Activated CD8-positive, alpha-beta T cell treated with anti-CD3 and anti-CD28 coated beads, Interleukin-2, amount 10 ng/mL, durations not matched to agents 7 days and 5 days (primary cell): ENCODE measurements around the gene ETV7. TPM values are rescaled to one million over a fixed set of nuclear protein-coding genes. Genes with fewer than 3 reads are reported as not detected.

Experiments used
- ATAC-seq: fragments of 150-1000 bp; cut with Tn5 transposase; one replicate; pipeline ENCODE4 v1.10.0; 2021; ENCODE audit warnings: moderate library complexity
- CTCF ChIA-PET: fragments of 350-600 bp; sonication (Branson Sonifier 250); formaldehyde crosslinking; loops from one replicate; lab custom pipeline; 2021; ENCODE audit warnings: antibody characterized with exemption; lab: Charles Lee
- POLR2A ChIA-PET: fragments of 350-600 bp; sonication (Branson Sonifier 250); formaldehyde crosslinking; loops from one replicate; lab custom pipeline; 2021; ENCODE audit warnings: antibody characterized with exemption; lab: Charles Lee
- DNase-seq: peaks from one replicate; pipeline ENCODE4 v3.0.0-alpha.2; 2020
- H3K27ac Mint-ChIP-seq: one replicate; pipeline ENCODE4 v1.8.0; 2021; ENCODE audit warnings: mild to moderate bottlenecking, mixed read lengths
- H3K27me3 Mint-ChIP-seq: one replicate; pipeline ENCODE4 v1.8.0; 2021; ENCODE audit warnings: low read depth, mixed read lengths
- H3K36me3 Mint-ChIP-seq: one replicate; pipeline ENCODE4 v1.8.0; 2021; ENCODE audit warnings: low read depth, mixed read lengths
- H3K4me1 Mint-ChIP-seq: one replicate; pipeline ENCODE4 v1.8.0; 2021; ENCODE audit warnings: low read depth, mixed read lengths
- H3K4me3 Mint-ChIP-seq: one replicate; pipeline ENCODE4 v1.8.0; 2021; ENCODE audit warnings: mild to moderate bottlenecking, mixed read lengths
- H3K9me3 Mint-ChIP-seq: one replicate; pipeline ENCODE4 v1.8.0; 2022; ENCODE audit warnings: mixed read lengths; ENCODE audit not compliant: insufficient read depth
- total RNA-seq, 2 experiments: library from RNA; stranded (reverse); gene quantifications; one replicate each; pipeline ENCODE4 v1.2.3, GENCODE V29; 2021

Gene ETV7
- total RNA-seq, 2 experiments from 2014 or later = 3.5 to 4.6 TPM

GRCh38 chr6:36382976-36383375, 4.5 kb downstream of the ETV7 start:
- peaks cover 2% of the 10 kb centered on the region for H3K36me3 Mint-ChIP-seq
- no peak overlapping the region for H3K27ac Mint-ChIP-seq
- ChIA-PET POLR2A (interaction anchor here (0.6 kb wide), 1 partner anchor 986 kb away, joined by 4 read pairs; no protein-coding TSS in a partner anchor), CTCF (no interaction called here)
- ATAC-seq = no peak
- H3K27me3 Mint-ChIP-seq = peaks cover 11% of the 10 kb centered on the region
- no peaks in the 10 kb centered on the region for H3K9me3 Mint-ChIP-seq
- peaks cover 19% of the 10 kb centered on the region for H3K4me1 Mint-ChIP-seq
- H3K4me3 Mint-ChIP-seq = no peak overlapping the region
- no peak for DNase-seq

GRCh38 chr6:36381502-36382389, 5.7 kb downstream of the ETV7 start:
- no peaks in the 10 kb centered on the region for H3K9me3 Mint-ChIP-seq
- H3K4me1 Mint-ChIP-seq = peaks cover 10% of the 10 kb centered on the region
- ATAC-seq = no peak
- H3K36me3 Mint-ChIP-seq = peaks cover 2% of the 10 kb centered on the region
- no peak overlapping the region for H3K27ac Mint-ChIP-seq
- H3K27me3 Mint-ChIP-seq = peaks cover 7% of the 10 kb centered on the region
- no peak for DNase-seq
- no peak overlapping the region for H3K4me3 Mint-ChIP-seq
- ChIA-PET CTCF (interaction anchor here (0.5 to 1.4 kb wide), 2 partner anchors 41 to 377 kb away, joined by 3 read pairs; no protein-coding TSS in a partner anchor), POLR2A (no interaction called here)

GRCh38 chr6:36380166-36380565, 7.3 kb downstream of the ETV7 start:
- H3K4me3 Mint-ChIP-seq = no peak overlapping the region
- DNase-seq (no peak), ATAC-seq (no peak)
- CTCF ChIA-PET = interaction anchor here (0.9 kb wide), 1 partner anchor 39 kb away, joined by 5 read pairs; no protein-coding TSS in a partner anchor
- no peaks in the 10 kb centered on the region for H3K4me1 Mint-ChIP-seq
- peaks cover 2% of the 10 kb centered on the region for H3K36me3 Mint-ChIP-seq
- no peak overlapping the region for H3K27ac Mint-ChIP-seq
- no peaks in the 10 kb centered on the region for H3K9me3 Mint-ChIP-seq
- no peaks in the 10 kb centered on the region for H3K27me3 Mint-ChIP-seq
- POLR2A ChIA-PET = interaction anchor here (0.7 to 0.8 kb wide), 2 partner anchors 10 to 353 kb away, joined by 3 read pairs; no protein-coding TSS in a partner anchor

GRCh38 chr6:36378936-36379335, 8.5 kb downstream of the ETV7 start:
- POLR2A ChIA-PET = no interaction called here
- DNase-seq (no peak), ATAC-seq (no peak)
- H3K36me3 Mint-ChIP-seq = peaks cover 2% of the 10 kb centered on the region
- H3K4me1 Mint-ChIP-seq = no peaks in the 10 kb centered on the region
- no peaks in the 10 kb centered on the region for H3K27me3 Mint-ChIP-seq
- H3K4me3 Mint-ChIP-seq = no peak overlapping the region
- H3K27ac Mint-ChIP-seq = no peak overlapping the region
- H3K9me3 Mint-ChIP-seq = no peaks in the 10 kb centered on the region
- CTCF ChIA-PET = no interaction called here

GRCh38 chr6:36378243-36378920, 9.1 kb downstream of the ETV7 start:
- H3K27me3 Mint-ChIP-seq = no peaks in the 10 kb centered on the region
- no peak overlapping the region for H3K27ac Mint-ChIP-seq
- ChIA-PET POLR2A (no interaction called here), CTCF (interaction anchor here (1.4 kb wide), 1 partner anchor 37 kb away, joined by 5 read pairs; no protein-coding TSS in a partner anchor)
- ATAC-seq (no peak), DNase-seq (no peak)
- H3K4me3 Mint-ChIP-seq = no peak overlapping the region
- H3K4me1 Mint-ChIP-seq = no peaks in the 10 kb centered on the region
- H3K9me3 Mint-ChIP-seq = no peaks in the 10 kb centered on the region
- peaks cover 2% of the 10 kb centered on the region for H3K36me3 Mint-ChIP-seq

GRCh38 chr6:36377594-36377993, 9.9 kb downstream of the ETV7 start:
- ChIA-PET CTCF (interaction anchor here (1.4 kb wide), 1 partner anchor 36 kb away, joined by 5 read pairs; no protein-coding TSS in a partner anchor), POLR2A (no interaction called here)

GRCh38 chr6:36376742-36377141, 10.7 kb downstream of the ETV7 start:
- Mint-ChIP-seq H3K9me3 (no peaks in the 10 kb centered on the region), H3K4me3 (no peak overlapping the region), H3K36me3 (no peaks in the 10 kb centered on the region), H3K4me1 (no peaks in the 10 kb centered on the region), H3K27me3 (no peaks in the 10 kb centered on the region), H3K27ac (no peak overlapping the region)
- ATAC-seq = no peak
- CTCF ChIA-PET = interaction anchor here (1.4 kb wide), 1 partner anchor 35 kb away, joined by 5 read pairs; no protein-coding TSS in a partner anchor
- POLR2A ChIA-PET = no interaction called here
- no peak for DNase-seq

More at GRCh38 chr6:36377594-36377993, 9.9 kb downstream of the ETV7 start:
- H3K27me3 Mint-ChIP-seq = no peaks in the 10 kb centered on the region
- H3K36me3 Mint-ChIP-seq = peaks cover 2% of the 10 kb centered on the region
- H3K27ac Mint-ChIP-seq = no peak overlapping the region
- ATAC-seq = no peak
- H3K4me1 Mint-ChIP-seq = no peaks in the 10 kb centered on the region
- no peaks in the 10 kb centered on the region for H3K9me3 Mint-ChIP-seq
- DNase-seq = no peak
- no peak overlapping the region for H3K4me3 Mint-ChIP-seq

GRCh38 chr6:36376183-36376582, 11.3 kb downstream of the ETV7 start:
- Mint-ChIP-seq H3K27me3 (no peaks in the 10 kb centered on the region), H3K9me3 (no peaks in the 10 kb centered on the region), H3K4me1 (no peaks in the 10 kb centered on the region), H3K27ac (no peak overlapping the region), H3K36me3 (no peaks in the 10 kb centered on the region), H3K4me3 (no peak overlapping the region)
- ChIA-PET CTCF (no interaction called here), POLR2A (no interaction called here)
- DNase-seq (no peak), ATAC-seq (no peak)

- DNase-seq (no peak), ATAC-seq (no peak)
- Mint-ChIP-seq H3K27ac (no peak overlapping the region), H3K4me3 (no peak overlapping the region), H3K27me3 (no peaks in the 10 kb centered on the region), H3K9me3 (no peaks in the 10 kb centered on the region), H3K4me1 (no peaks in the 10 kb centered on the region), H3K36me3 (no peaks in the 10 kb centered on the region)
- ChIA-PET POLR2A (no interaction called here), CTCF (no interaction called here)
These were observed 11.8 kb downstream of the ETV7 start for GRCh38 chr6:36375644-36376155.

- CTCF ChIA-PET = no interaction called here
- no peaks in the 10 kb centered on the region for H3K4me1 Mint-ChIP-seq
- H3K27me3 Mint-ChIP-seq = no peaks in the 10 kb centered on the region
- no peaks in the 10 kb centered on the region for H3K36me3 Mint-ChIP-seq
- no peak for ATAC-seq
- H3K27ac Mint-ChIP-seq = no peak overlapping the region
- no peaks in the 10 kb centered on the region for H3K9me3 Mint-ChIP-seq
- POLR2A ChIA-PET = no interaction called here
- H3K4me3 Mint-ChIP-seq = no peak overlapping the region
- no peak for DNase-seq
These were observed 12.5 kb downstream of the ETV7 start for GRCh38 chr6:36374972-36375371.

GRCh38 chr6:36374194-36374593, 13.3 kb downstream of the ETV7 start:
- POLR2A ChIA-PET = no interaction called here
- H3K4me3 Mint-ChIP-seq = no peak overlapping the region
- ATAC-seq = no peak
- H3K27ac Mint-ChIP-seq = no peak overlapping the region
- H3K36me3 Mint-ChIP-seq = no peaks in the 10 kb centered on the region
- no peak for DNase-seq
- no peaks in the 10 kb centered on the region for H3K9me3 Mint-ChIP-seq
- no peaks in the 10 kb centered on the region for H3K27me3 Mint-ChIP-seq
- CTCF ChIA-PET = interaction anchor here (1.2 kb wide), 1 partner anchor 14 kb away, joined by 3 read pairs; no protein-coding TSS in a partner anchor
- no peaks in the 10 kb centered on the region for H3K4me1 Mint-ChIP-seq
